Kidney epithelial cell (primary cell): ENCODE data around the gene SRSF4. TPM values are rescaled to one million over a fixed set of nuclear protein-coding genes. Genes with fewer than 3 reads are reported as not detected.

Experiments used
- DNase-seq: peaks from one replicate; pipeline ENCODE4 v3.0.0-alpha.2; 2010; ENCODE audit warnings: low read depth
- H3K27me3 ChIP-seq: 2 replicates; pipeline ENCODE4 v1.6.0; 2011; ENCODE audit warnings: low read length; ENCODE audit not compliant: control insufficient read depth, insufficient read depth
- H3K36me3 ChIP-seq: 2 replicates; pipeline ENCODE4 v1.5.1; 2011; ENCODE audit warnings: low read length; ENCODE audit not compliant: control insufficient read depth, insufficient read depth
- H3K4me3 ChIP-seq: 2 replicates; pipeline ENCODE4 v1.5.1; 2011; ENCODE audit warnings: low read depth, mild to moderate bottlenecking, control low read depth, low read length
- total RNA-seq: library from RNA; depleted of rRNA; stranded (reverse); fragments of >200 nt; gene quantifications from 2 replicates; pipeline ENCODE4 v1.2.3, GENCODE V29; 2015
- TF ChIP-seq, protein P1 (sequence below): IDR thresholded peaks from 2 replicates; pipeline ENCODE4 v1.5.1; 2011; ENCODE audit warnings: mild to moderate bottlenecking, moderate library complexity, low read length, control low read depth, inconsistent platforms; ENCODE audit not compliant: insufficient read depth, poor library complexity, severe bottlenecking

SRSF4 gene
- total RNA-seq, 1 donor from 2014 or later = 40.2 TPM

DNA sequence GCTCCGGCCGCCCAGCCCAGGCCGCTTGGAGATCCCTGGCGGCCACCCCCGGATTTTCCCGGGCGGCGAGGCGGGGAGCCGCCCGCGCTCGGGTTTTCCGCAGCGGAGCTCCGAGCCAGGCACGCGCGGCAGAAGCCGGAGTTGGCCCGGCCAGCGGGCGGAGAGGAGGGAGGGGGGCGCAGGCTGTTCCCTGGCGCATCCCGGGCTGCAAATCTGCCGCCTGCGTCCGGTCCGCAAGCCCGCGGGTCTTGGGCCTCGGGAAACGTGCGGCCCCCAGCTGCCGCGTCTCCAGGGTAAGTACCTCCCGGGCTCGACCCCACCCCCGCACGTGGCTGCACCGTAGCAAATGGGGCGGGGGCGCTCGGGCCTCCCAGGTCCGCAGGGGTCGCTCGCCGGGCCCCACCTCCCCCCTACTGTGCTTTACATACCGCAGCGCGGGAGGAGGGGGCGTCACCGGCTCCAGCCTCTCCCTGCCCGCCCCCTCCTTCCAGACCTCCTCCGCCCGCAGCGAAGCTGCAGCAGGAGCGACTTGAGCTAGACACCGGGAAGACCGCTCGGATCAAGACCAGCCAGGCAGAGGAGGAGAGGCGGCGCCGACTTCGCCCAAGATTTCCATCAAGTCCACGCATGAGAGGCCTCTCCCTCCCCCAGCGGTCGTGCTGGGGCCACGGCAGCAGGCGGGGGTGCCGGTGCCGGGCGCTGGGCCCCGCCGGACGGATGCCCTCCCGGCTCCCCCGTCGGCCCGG is 59.6 kb downstream of the SRSF4 start:
- Histone ChIP-seq H3K36me3 (no peaks in the 10 kb centered on the region), H3K4me3 (peak overlapping the region; percentile 64), H3K27me3 (peaks cover 8% of the 10 kb centered on the region)
- TF ChIP-seq, protein P1, sequence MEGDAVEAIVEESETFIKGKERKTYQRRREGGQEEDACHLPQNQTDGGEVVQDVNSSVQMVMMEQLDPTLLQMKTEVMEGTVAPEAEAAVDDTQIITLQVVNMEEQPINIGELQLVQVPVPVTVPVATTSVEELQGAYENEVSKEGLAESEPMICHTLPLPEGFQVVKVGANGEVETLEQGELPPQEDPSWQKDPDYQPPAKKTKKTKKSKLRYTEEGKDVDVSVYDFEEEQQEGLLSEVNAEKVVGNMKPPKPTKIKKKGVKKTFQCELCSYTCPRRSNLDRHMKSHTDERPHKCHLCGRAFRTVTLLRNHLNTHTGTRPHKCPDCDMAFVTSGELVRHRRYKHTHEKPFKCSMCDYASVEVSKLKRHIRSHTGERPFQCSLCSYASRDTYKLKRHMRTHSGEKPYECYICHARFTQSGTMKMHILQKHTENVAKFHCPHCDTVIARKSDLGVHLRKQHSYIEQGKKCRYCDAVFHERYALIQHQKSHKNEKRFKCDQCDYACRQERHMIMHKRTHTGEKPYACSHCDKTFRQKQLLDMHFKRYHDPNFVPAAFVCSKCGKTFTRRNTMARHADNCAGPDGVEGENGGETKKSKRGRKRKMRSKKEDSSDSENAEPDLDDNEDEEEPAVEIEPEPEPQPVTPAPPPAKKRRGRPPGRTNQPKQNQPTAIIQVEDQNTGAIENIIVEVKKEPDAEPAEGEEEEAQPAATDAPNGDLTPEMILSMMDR = no peak
- no peak for DNase-seq

DNA sequence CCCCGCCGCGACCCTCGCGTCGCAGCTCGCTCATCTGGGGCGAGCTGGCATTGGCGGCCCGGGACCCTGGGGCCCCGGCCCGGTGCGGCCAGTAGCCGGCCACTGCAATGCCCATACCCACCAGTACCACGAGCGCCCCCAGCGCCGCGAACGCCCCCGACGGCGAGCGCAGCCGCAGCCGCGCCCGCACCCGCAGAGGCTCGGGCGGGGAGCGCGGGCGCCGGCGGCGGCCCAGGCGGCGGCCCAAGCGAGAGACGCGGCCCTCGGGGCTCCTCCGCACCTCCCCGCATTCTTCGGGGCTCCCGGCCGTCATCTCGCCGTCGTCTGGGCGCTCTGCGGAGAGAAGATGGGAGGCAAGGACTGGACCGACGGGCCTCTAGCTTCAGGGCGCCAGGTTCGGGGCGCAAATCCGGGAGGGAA is 60.2 kb downstream of the SRSF4 start:
- H3K36me3 ChIP-seq = no peaks in the 10 kb centered on the region
- DNase-seq = no peak
- TF ChIP-seq, protein P1 = no peak
- peak overlapping the region; percentile 64 for H3K4me3 ChIP-seq
- peaks cover 8% of the 10 kb centered on the region for H3K27me3 ChIP-seq

DNA sequence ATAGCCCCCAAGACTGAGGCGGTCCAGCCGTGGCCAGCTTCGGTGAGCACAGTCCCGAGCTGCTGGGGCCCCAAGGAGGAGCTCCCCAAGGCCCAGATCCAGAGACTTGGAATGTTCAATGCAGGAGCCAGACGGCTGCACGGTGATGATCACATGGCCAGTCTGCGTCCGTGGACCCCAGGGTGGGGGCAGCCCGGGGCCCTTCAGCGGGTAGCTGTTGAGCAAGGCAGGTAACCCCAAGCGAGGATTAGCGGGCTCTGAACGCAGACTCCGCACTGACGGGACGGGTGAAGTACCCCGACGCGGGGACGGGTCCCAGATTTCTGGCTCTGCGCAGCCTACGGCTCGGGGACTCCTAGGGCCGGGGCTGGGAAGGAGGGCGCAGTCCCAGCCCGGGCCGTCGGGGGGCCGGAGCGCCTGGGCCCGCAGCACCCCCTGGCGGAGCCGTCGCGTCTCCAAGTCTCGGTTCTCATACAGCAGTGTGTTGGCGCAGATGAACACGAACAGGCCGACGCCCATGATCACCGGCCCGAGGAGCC is 60.7 kb downstream of the SRSF4 start:
- H3K27me3 ChIP-seq = peaks cover 8% of the 10 kb centered on the region
- TF ChIP-seq, protein P1 = peak; percentile 34
- H3K36me3 ChIP-seq = no peaks in the 10 kb centered on the region
- no peak overlapping the region for H3K4me3 ChIP-seq
- DNase-seq = no peak

DNA sequence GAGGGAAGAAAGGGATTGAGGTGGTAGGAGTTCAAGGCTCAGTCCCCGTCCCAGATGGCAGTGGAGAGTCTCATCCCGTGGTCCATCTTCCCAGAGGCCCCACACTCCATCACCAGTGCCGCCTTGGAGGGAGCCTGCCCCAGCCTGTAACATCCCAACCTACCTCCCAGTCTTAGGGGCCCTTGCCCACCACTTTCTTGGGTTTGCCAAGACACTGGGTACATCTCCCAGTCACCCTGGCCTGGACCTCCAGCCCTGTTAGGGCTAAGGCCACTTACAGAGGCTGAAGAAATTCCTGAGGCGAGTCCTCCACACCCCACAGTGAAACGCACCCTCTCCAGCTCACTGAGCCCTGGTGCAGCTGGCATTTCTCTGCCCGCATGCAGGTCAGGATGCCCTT is 61.3 kb downstream of the SRSF4 start:
- Histone ChIP-seq H3K36me3 (no peaks in the 10 kb centered on the region), H3K4me3 (no peak overlapping the region), H3K27me3 (peaks cover 8% of the 10 kb centered on the region)
- DNase-seq = no peak
- TF ChIP-seq, protein P1 = no peak

DNA sequence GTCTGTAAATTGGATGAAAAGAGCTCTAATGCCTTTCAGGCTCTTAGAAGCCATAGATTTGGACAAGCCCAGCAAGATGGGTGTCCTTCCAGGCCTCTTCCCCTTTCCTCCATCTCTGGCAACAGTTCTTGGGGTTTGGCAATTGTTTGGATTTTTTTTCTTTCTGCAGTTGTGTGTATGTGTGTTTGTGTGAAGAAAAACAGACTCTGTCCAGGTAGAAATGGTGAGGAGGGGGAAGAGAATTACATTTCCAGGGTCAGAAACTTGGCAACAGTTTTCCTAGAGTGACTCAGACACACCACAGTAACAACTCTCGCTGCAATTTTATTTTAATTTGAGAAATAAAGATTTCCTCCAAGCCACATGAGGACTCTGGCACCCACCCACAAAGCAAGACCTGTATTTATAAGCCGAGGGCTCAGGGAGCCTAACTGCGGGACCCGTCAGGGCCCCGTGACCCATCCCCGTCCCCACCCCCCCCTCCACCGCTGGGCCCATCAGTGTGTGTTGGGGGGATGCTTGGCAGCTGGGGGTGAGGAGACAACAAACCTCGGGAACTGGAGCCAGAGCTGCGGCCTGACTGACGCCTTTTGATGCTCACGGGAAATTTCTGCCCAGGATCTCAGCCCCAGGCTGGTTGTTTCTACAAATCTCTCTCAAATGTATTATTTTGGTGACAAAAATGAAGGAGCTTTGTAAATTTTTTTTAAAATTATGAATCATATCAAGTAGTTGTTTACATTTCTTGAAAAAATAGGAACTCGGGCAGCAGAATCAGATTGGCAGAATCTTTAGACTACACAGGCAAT is 62.4 kb downstream of the SRSF4 start:
- Histone ChIP-seq H3K36me3 (no peaks in the 10 kb centered on the region), H3K27me3 (peaks cover 8% of the 10 kb centered on the region), H3K4me3 (no peak overlapping the region)
- TF ChIP-seq, protein P1 = no peak
- no peak for DNase-seq
